ENCODE data around the gene DLGAP1.

Gene DLGAP1

GRCh38 chr18:3524706-3525105, 930.4 kb downstream of the DLGAP1 start:
- DNase-seq: no peak

GRCh38 chr18:3520230-3521085, 934.6 kb downstream of the DLGAP1 start:
- no peak for DNase-seq

GRCh38 chr18:3514312-3515216, 940.5 kb downstream of the DLGAP1 start:
- no peak for DNase-seq

GRCh38 chr18:3513481-3513880, 941.6 kb downstream of the DLGAP1 start:
- DNase-seq: no peak

GRCh38 chr18:3511980-3512379, 943.1 kb downstream of the DLGAP1 start:
- peak; percentile 83 for DNase-seq

- no peak for DNase-seq
Measured at GRCh38 chr18:3510896-3511295, 944.2 kb downstream of the DLGAP1 start.

GRCh38 chr18:3510024-3510423, 945.1 kb downstream of the DLGAP1 start:
- DNase-seq: no peak

- no peak for DNase-seq
Measured at GRCh38 chr18:3508576-3509549, 946.2 kb downstream of the DLGAP1 start.

GRCh38 chr18:3504637-3505036, 950.5 kb downstream of the DLGAP1 start:
- no peak for DNase-seq

- DNase-seq: no peak
Measured at GRCh38 chr18:3502650-3503049, 952.5 kb downstream of the DLGAP1 start.

GRCh38 chr18:3500016-3500415, 955.1 kb downstream of the DLGAP1 start:
- DNase-seq: peak; percentile 47

GRCh38 chr18:3499501-3499900, 955.6 kb downstream of the DLGAP1 start:
- DNase-seq: peak; percentile 21

- peak; percentile 42 for DNase-seq
Measured at GRCh38 chr18:3498698-3499471, 956.2 kb downstream of the DLGAP1 start.

GRCh38 chr18:3495691-3496430, 959.2 kb downstream of the DLGAP1 start:
- DNase-seq: peak; percentile 63

- DNase-seq: no peak
Measured at GRCh38 chr18:3494569-3494968, 960.5 kb downstream of the DLGAP1 start.

GRCh38 chr18:3494245-3494526, 960.9 kb downstream of the DLGAP1 start:
- DNase-seq: no peak

- no peak for DNase-seq
Measured at GRCh38 chr18:3493501-3494244, 961.4 kb downstream of the DLGAP1 start.

GRCh38 chr18:3492721-3493120, 962.4 kb downstream of the DLGAP1 start:
- no peak for DNase-seq

- no peak for DNase-seq
Measured at GRCh38 chr18:3491981-3492555, 963.0 kb downstream of the DLGAP1 start.

GRCh38 chr18:3489462-3489861, 965.6 kb downstream of the DLGAP1 start:
- DNase-seq: no peak

Measured in fibroblast of skin of scalp (primary cell).